HCT116 (cell line): ENCODE results near the gene ASB11. TPM values are rescaled to one million over a fixed set of nuclear protein-coding genes. Genes with fewer than 3 reads are reported as not detected.

Experiments used
- ATAC-seq: fragments of 200-7000 bp; cut with Tn5 transposase; 2 replicates; pipeline ENCODE4 v1.9.1; 2020; ENCODE audit warnings: mild to moderate bottlenecking, moderate library complexity
- BruUV-seq: library from RNA; stranded (reverse); fragments of 400-500 nt; replicated peaks from 2 replicates; lab custom pipeline; 2021; lab: Mats Ljungman, UMichigan
- CTCF ChIA-PET: fragments of 300-600 bp; sonication (Branson Sonifier 250); formaldehyde crosslinking; loops from one replicate; lab custom pipeline; 2021; ENCODE audit warnings: antibody characterized with exemption; lab: Charles Lee
- POLR2A ChIA-PET: fragments of 300-600, 350-600 bp; sonication (Branson Sonifier 250); formaldehyde crosslinking; loops from one replicate; lab custom pipeline; 2021; ENCODE audit warnings: antibody characterized with exemption; lab: Charles Lee
- RAD21 ChIA-PET, 2 experiments: fragments of 300-600 bp; sonication (Branson Sonifier 250); formaldehyde crosslinking; loops; one replicate each; lab custom pipeline; 2023; ENCODE audit warnings: low total read pairs in 2 of 2; ENCODE audit not compliant: uncharacterized antibody in 2 of 2, unreplicated experiment in 2 of 2, low non-redundant PET in 1 of 2; lab: Charles Lee
- DNase-seq: peaks from one replicate; pipeline ENCODE4 v3.0.0-alpha.2; 2010; ENCODE audit warnings: low read depth, low spot score
- H2AFZ ChIP-seq: fragments of 200-600 bp; shearing (Covaris generic), sonication (generic); 2 replicates; pipeline ENCODE4 v1.6.1; 2017; ENCODE audit warnings: low read depth, mixed run types, mixed read lengths, antibody characterized with exemption, low read length; ENCODE audit not compliant: poor library complexity, severe bottlenecking
- H3K27ac ChIP-seq: 2 replicates; pipeline ENCODE4 v1.5.1; 2012; ENCODE audit warnings: low read depth, low read length
- H3K27me3 ChIP-seq: fragments of 200-600 bp; sonication (generic); 2 replicates; pipeline ENCODE4 v1.6.1; 2016; ENCODE audit warnings: mixed run types, low read length, mixed read lengths; ENCODE audit not compliant: insufficient read depth
- H3K36me3 ChIP-seq, 2 experiments: fragments of 200-500 bp in 1 of 2; fragments of 200-600 bp in 1 of 2; sonication (Bioruptor generic) in 1 of 2; sonication (generic) in 1 of 2; 2 replicates each; pipeline versions ENCODE4 v1.5.1 to v1.6.1; 2014 to 2016; ENCODE audit warnings: low read length in 2 of 2, inconsistent platforms in 1 of 2, mixed read lengths in 1 of 2, mixed run types in 1 of 2; ENCODE audit not compliant: insufficient read depth in 2 of 2, control insufficient read depth in 1 of 2
- H3K4me1 ChIP-seq, 2 experiments: fragments of 200-600 bp in 1 of 2; sonication (generic) in 1 of 2; 2 replicates each; pipeline versions ENCODE4 v1.5.1 to v1.6.1; 2012 to 2017; ENCODE audit warnings: low read length in 2 of 2, inconsistent platforms in 1 of 2, mild to moderate bottlenecking in 1 of 2, mixed read lengths in 1 of 2, mixed run types in 1 of 2, moderate library complexity in 1 of 2; ENCODE audit not compliant: insufficient read depth in 2 of 2, control insufficient read depth in 1 of 2
- H3K4me2 ChIP-seq: fragments of 200-600 bp; sonication (generic); 2 replicates; pipeline ENCODE4 v1.6.1; 2017; ENCODE audit warnings: mixed run types, low read length, mixed read lengths
- H3K4me3 ChIP-seq, 2 experiments: fragments of 200-600 bp in 1 of 2; sonication (generic) in 1 of 2; replicated peaks in 1 of 2; 2 replicates each; pipeline ENCODE4 v1.5.1; 2011 to 2016; ENCODE audit warnings: low read length in 2 of 2, control low read depth in 1 of 2, low read depth in 1 of 2, mild to moderate bottlenecking in 1 of 2, mixed read lengths in 1 of 2, mixed run types in 1 of 2
- H3K79me2 ChIP-seq: fragments of 200-600 bp; sonication (generic); 2 replicates; pipeline ENCODE4 v1.6.1; 2017; ENCODE audit warnings: mild to moderate bottlenecking, mixed run types, low read length, moderate library complexity, mixed read lengths; ENCODE audit not compliant: insufficient read depth
- H3K9ac ChIP-seq: fragments of 200-600 bp; sonication (generic); 2 replicates; pipeline ENCODE4 v1.6.1; 2016; ENCODE audit warnings: low read length, mixed read lengths
- H3K9me2 ChIP-seq: fragments of 200-600 bp; sonication (generic), shearing (Covaris generic); 2 replicates; pipeline ENCODE4 v1.6.1; 2017; ENCODE audit warnings: mixed run types, mild to moderate bottlenecking, moderate library complexity; ENCODE audit not compliant: insufficient read depth
- H3K9me3 ChIP-seq, 2 experiments: fragments of 200-500 bp in 1 of 2; fragments of 200-600 bp in 1 of 2; sonication (Bioruptor generic) in 1 of 2; sonication (generic) in 1 of 2; 2 replicates each; pipeline ENCODE4 v1.6.1; 2014 to 2017; ENCODE audit warnings: low read length in 2 of 2, mixed read lengths in 2 of 2, inconsistent platforms in 1 of 2, low read depth in 1 of 2, mild to moderate bottlenecking in 1 of 2, mixed run types in 1 of 2, moderate library complexity in 1 of 2; ENCODE audit not compliant: control insufficient read depth in 1 of 2, insufficient read depth in 1 of 2
- H4K20me1 ChIP-seq: fragments of 200-600 bp; sonication (generic), shearing (Covaris generic); 2 replicates; pipeline ENCODE4 v1.6.1; 2017; ENCODE audit warnings: mixed run types, mild to moderate bottlenecking, moderate library complexity; ENCODE audit not compliant: insufficient read depth
- CBX3 ChIP-seq: IDR thresholded peaks from 2 replicates; pipeline ENCODE4 v1.6.1; 2012; ENCODE audit warnings: low read depth
- CEBPB ChIP-seq: IDR thresholded peaks from 2 replicates; pipeline ENCODE4 v1.6.1; 2012; ENCODE audit warnings: low read depth
- EGR1 ChIP-seq: IDR thresholded peaks from 2 replicates; pipeline ENCODE4 v1.6.1; 2012; ENCODE audit warnings: low read depth
- ELF1 ChIP-seq: IDR thresholded peaks from 2 replicates; pipeline ENCODE4 v1.6.1; 2012; ENCODE audit warnings: low read depth, borderline replicate concordance
- EZH2 ChIP-seq: fragments of 200-600 bp; sonication (generic); IDR thresholded peaks from 2 replicates; pipeline ENCODE4 v1.6.1; 2017; ENCODE audit warnings: antibody characterized with exemption, mixed run types
- EZH2phosphoT487 ChIP-seq: fragments of 200-600 bp; IDR thresholded peaks from 2 replicates; pipeline ENCODE4 v1.6.1; 2018; ENCODE audit warnings: antibody characterized with exemption, borderline replicate concordance
- JUND ChIP-seq: IDR thresholded peaks from 2 replicates; pipeline ENCODE4 v1.6.1; 2012
- MAX ChIP-seq: IDR thresholded peaks from 2 replicates; pipeline ENCODE4 v1.6.1; 2012
- POLR2A ChIP-seq: IDR thresholded peaks from 2 replicates; pipeline ENCODE4 v1.7.0; 2011; ENCODE audit warnings: borderline replicate concordance; ENCODE audit not compliant: insufficient read depth, insufficient read length; ENCODE audit errors: extremely low read depth
- POLR2AphosphoS5 ChIP-seq: IDR thresholded peaks from 2 replicates; pipeline ENCODE4 v1.6.1; 2011; ENCODE audit warnings: mild to moderate bottlenecking, low read depth, low read length, moderate library complexity
- RAD21 ChIP-seq: IDR thresholded peaks from 2 replicates; pipeline ENCODE4 v1.6.1; 2012; ENCODE audit warnings: low read depth, mild to moderate bottlenecking
- SIN3A ChIP-seq: IDR thresholded peaks from 2 replicates; pipeline ENCODE4 v1.6.1; 2012; ENCODE audit warnings: low read depth
- TCF7L2 ChIP-seq: IDR thresholded peaks from 2 replicates; pipeline ENCODE4 v1.7.0; 2011; ENCODE audit warnings: borderline replicate concordance, inconsistent platforms; ENCODE audit not compliant: insufficient read depth, insufficient read length; ENCODE audit errors: extremely low read depth
- ZFX ChIP-seq: fragments of 450-650 bp; IDR thresholded peaks from 2 replicates; pipeline ENCODE4 v1.6.1; 2017
- ZNF274 ChIP-seq: fragments of 200-500 bp; sonication (Bioruptor generic); IDR thresholded peaks from 2 replicates; pipeline ENCODE4 v1.6.1; 2014; ENCODE audit warnings: mild to moderate bottlenecking, low read depth, low read length, inconsistent platforms
- intact Hi-C: fragments of 100-400 bp; cut with micrococcal nuclease; formaldehyde crosslinking; loops from 2 replicates; pipeline ENCODE4 v1.10.0; 2022
- total RNA-seq: library from RNA; stranded (reverse); gene quantifications from one replicate; pipeline ENCODE4 v1.2.1, GENCODE V29; 2021; ENCODE audit not compliant: unreplicated experiment
- TF ChIP-seq, protein P1 (sequence below): IDR thresholded peaks from 2 replicates; pipeline ENCODE4 v1.6.1; 2012

The ASB11 gene
- total RNA-seq, 1 experiment from 2014 or later, result not detected

- intact Hi-C loops, result no loop called here
- no peaks in the 10 kb centered on the region for H3K4me1 ChIP-seq
- H3K36me3 ChIP-seq, result no peaks in the 10 kb centered on the region
- no peaks in the 10 kb centered on the region for H3K9me3 ChIP-seq
- H3K79me2 ChIP-seq, result no peaks in the 10 kb centered on the region
- no peak for DNase-seq
- POLR2A ChIA-PET, result no interaction called here
- BruUV-seq, result no TSS peak
- H3K27ac ChIP-seq, result no peak overlapping the region
- ATAC-seq, result no peak
- no peak overlapping the region for H3K4me3 ChIP-seq
- H3K9me2 ChIP-seq, result no peaks in the 10 kb centered on the region
- H4K20me1 ChIP-seq, result no peaks in the 10 kb centered on the region
- CTCF ChIA-PET, result no interaction called here
- no peaks in the 10 kb centered on the region for H3K27me3 ChIP-seq
- H2AFZ ChIP-seq, result no peak overlapping the region
- TF ChIP-seq EZH2, result no peak
- TF ChIP-seq ELF1, result no peak
- TF ChIP-seq CEBPB, result no peak
- TF ChIP-seq RAD21, result no peak
- TF ChIP-seq POLR2AphosphoS5, result no peak
- TF ChIP-seq POLR2A, result no peak
- TF ChIP-seq ZFX, result no peak
- no peak for TF ChIP-seq EGR1
- TF ChIP-seq SIN3A, result no peak
- no peak for TF ChIP-seq CBX3
- TF ChIP-seq JUND, result no peak
- no peak for TF ChIP-seq ZNF274
- TF ChIP-seq, protein P1, sequence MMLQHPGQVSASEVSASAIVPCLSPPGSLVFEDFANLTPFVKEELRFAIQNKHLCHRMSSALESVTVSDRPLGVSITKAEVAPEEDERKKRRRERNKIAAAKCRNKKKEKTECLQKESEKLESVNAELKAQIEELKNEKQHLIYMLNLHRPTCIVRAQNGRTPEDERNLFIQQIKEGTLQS, result no peak
- no peak for TF ChIP-seq EZH2phosphoT487
- no peak for TF ChIP-seq TCF7L2
- no peak for TF ChIP-seq MAX
- no peak overlapping the region for H3K9ac ChIP-seq
- RAD21 ChIA-PET, result no interaction called here
- H3K4me2 ChIP-seq, result no peak overlapping the region
These were observed 41.0 kb upstream of the ASB11 start for GRCh38 chrX:15356444-15356843.
